KMS-11 (cell line): ENCODE results near the gene RASSF8.

Source experiments
- H2AFZ ChIP-seq: fragments of 200-600 bp; sonication (generic); 2 replicates; pipeline ENCODE4 v1.6.1; 2016; ENCODE audit warnings: antibody characterized with exemption, mixed run types, low read depth
- H3K27ac ChIP-seq: fragments of 200-600 bp; sonication (generic); 2 replicates; pipeline ENCODE4 v1.6.1; 2016; ENCODE audit warnings: mild to moderate bottlenecking, mixed run types
- H3K27me3 ChIP-seq: fragments of 200-600 bp; sonication (generic); 2 replicates; pipeline ENCODE4 v1.6.1; 2017; ENCODE audit warnings: mild to moderate bottlenecking, low read depth, mixed run types, moderate library complexity; ENCODE audit not compliant: insufficient read depth
- H3K36me3 ChIP-seq: fragments of 200-600 bp; sonication (generic); 2 replicates; pipeline ENCODE4 v1.6.1; 2017; ENCODE audit warnings: mild to moderate bottlenecking, mixed run types; ENCODE audit not compliant: insufficient read depth
- H3K4me1 ChIP-seq: fragments of 200-600 bp; sonication (generic); 2 replicates; pipeline ENCODE4 v1.6.1; 2016; ENCODE audit warnings: mild to moderate bottlenecking, low read depth, mixed run types; ENCODE audit not compliant: poor library complexity, severe bottlenecking
- H3K4me2 ChIP-seq: fragments of 200-600 bp; sonication (generic); 2 replicates; pipeline ENCODE4 v1.7.0; 2016; ENCODE audit warnings: mild to moderate bottlenecking, mixed run types
- H3K4me3 ChIP-seq: fragments of 200-600 bp; sonication (generic); IDR thresholded peaks from 2 replicates; pipeline ENCODE4 v1.6.1; 2017; ENCODE audit warnings: low read depth, low read length, mixed read lengths; ENCODE audit not compliant: insufficient read depth
- H3K79me2 ChIP-seq: fragments of 200-600 bp; sonication (generic); 2 replicates; pipeline ENCODE4 v1.6.1; 2016; ENCODE audit warnings: low read depth, mixed run types; ENCODE audit not compliant: insufficient read depth
- H3K9ac ChIP-seq: fragments of 200-600 bp; sonication (generic); 2 replicates; pipeline ENCODE4 v1.6.1; 2016; ENCODE audit warnings: mild to moderate bottlenecking, mixed run types
- H4K20me1 ChIP-seq: fragments of 200-600 bp; sonication (generic); 2 replicates; pipeline ENCODE4 v1.6.1; 2016; ENCODE audit warnings: mild to moderate bottlenecking, mixed run types; ENCODE audit not compliant: insufficient read depth
- CTCF ChIP-seq: fragments of 200-600 bp; sonication (generic); conservative IDR thresholded peaks from 2 replicates; pipeline ENCODE4 v1.6.1; 2017; ENCODE audit warnings: low read depth, mild to moderate bottlenecking, antibody characterized with exemption, low read length, moderate library complexity, mixed read lengths

Gene RASSF8

DNA sequence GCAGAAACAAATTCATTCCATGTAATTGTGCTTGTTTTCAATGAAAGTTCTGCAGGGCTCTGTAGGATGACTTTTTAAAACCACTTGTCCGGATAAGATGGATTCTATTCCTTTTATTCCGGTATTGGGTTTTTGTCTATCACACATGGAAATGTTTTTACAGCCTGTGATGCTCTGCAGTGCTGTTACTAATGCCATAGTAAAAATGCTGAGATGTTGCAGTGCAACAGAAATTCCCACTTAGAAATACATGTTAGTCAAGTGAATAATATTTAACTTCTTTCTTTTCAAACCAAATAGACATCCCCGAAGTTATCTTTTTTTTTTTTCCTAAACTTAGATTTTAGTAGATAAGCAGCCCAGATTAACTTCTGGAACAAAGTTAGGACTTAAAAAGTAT is 71.9 kb downstream of the RASSF8 start:
- Histone ChIP-seq H3K9ac (no peak overlapping the region), H3K36me3 (no peaks in the 10 kb centered on the region), H3K27me3 (no peaks in the 10 kb centered on the region), H3K4me2 (no peak overlapping the region), H2AFZ (no peak overlapping the region), H3K27ac (no peak overlapping the region), H3K79me2 (no peaks in the 10 kb centered on the region), H3K4me1 (no peaks in the 10 kb centered on the region), H3K4me3 (no peak overlapping the region), H4K20me1 (no peaks in the 10 kb centered on the region)
- no peak for TF ChIP-seq CTCF

GRCh38 chr12:26031318-26031717 is 72.8 kb downstream of the RASSF8 start:
- no peak overlapping the region for H3K9ac ChIP-seq
- H3K27ac ChIP-seq: no peak overlapping the region
- no peaks in the 10 kb centered on the region for H3K36me3 ChIP-seq
- H2AFZ ChIP-seq: no peak overlapping the region
- TF ChIP-seq CTCF: no peak
- no peaks in the 10 kb centered on the region for H3K79me2 ChIP-seq
- no peak overlapping the region for H3K4me2 ChIP-seq
- no peak overlapping the region for H3K4me3 ChIP-seq
- H3K27me3 ChIP-seq: no peaks in the 10 kb centered on the region
- H4K20me1 ChIP-seq: no peaks in the 10 kb centered on the region
- H3K4me1 ChIP-seq: no peaks in the 10 kb centered on the region

DNA sequence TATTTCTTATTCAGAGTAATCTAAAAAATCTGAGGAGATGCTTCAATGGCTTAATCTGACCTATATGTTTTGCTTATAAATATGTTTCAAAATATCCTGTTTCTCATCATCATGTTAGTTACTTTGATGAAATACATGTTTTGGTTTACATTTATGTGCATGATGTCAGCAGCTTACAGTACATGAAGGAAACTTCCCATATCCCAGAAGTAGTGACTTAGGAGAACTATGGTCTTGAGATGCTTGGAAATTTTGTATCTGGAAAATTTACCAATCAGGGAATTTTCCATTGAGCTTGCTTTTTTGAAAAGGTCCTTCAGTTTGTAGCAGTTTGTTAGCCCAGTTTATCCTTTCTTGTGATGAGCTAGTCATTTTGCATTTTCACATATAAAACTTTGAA is 73.3 kb downstream of the RASSF8 start:
- TF ChIP-seq CTCF: no peak
- Histone ChIP-seq H3K4me1 (no peaks in the 10 kb centered on the region), H4K20me1 (no peaks in the 10 kb centered on the region), H3K27ac (no peak overlapping the region), H3K4me3 (no peak overlapping the region), H3K27me3 (no peaks in the 10 kb centered on the region), H3K79me2 (no peaks in the 10 kb centered on the region), H2AFZ (no peak overlapping the region), H3K9ac (no peak overlapping the region), H3K4me2 (no peak overlapping the region), H3K36me3 (no peaks in the 10 kb centered on the region)

GRCh38 chr12:26032290-26032689 is 73.8 kb downstream of the RASSF8 start:
- no peaks in the 10 kb centered on the region for H4K20me1 ChIP-seq

More at GRCh38 chr12:26032290-26032689, 73.8 kb downstream of the RASSF8 start:
- Histone ChIP-seq H2AFZ (no peak overlapping the region), H3K27me3 (no peaks in the 10 kb centered on the region), H3K9ac (no peak overlapping the region), H3K36me3 (no peaks in the 10 kb centered on the region), H3K79me2 (no peaks in the 10 kb centered on the region), H3K4me1 (peaks cover 1% of the 10 kb centered on the region), H3K4me2 (no peak overlapping the region), H3K27ac (no peak overlapping the region), H3K4me3 (no peak overlapping the region)
- TF ChIP-seq CTCF: no peak
